ENCODE results near the gene GALNT2.

GALNT2 gene

DNA sequence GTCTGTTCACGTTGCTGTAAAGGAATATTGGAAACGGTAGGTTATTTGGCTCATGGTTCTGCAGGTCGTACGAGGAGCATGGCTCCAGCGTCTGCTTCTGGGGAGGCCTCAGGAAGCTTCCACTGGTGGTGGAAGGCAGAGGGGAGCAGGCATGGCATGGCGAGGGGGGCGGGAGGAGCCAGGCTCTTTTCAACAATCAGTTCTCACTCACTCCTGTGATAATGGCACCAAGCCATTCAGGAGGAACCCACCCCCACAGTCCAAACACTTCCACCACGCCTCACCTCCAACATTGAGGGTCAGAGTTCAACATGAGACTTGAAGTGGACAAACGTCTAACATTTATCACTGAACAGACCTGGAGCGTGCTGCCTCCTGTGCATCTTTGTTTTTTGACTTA, 217.9 kb downstream of the GALNT2 start:
- DNase-seq (ENCODE audit: low read depth), result no peak
- H3K4me3 ChIP-seq (ENCODE audit: control insufficient read depth, low read depth, low read length), result no peak overlapping the region
- no peak for TF ChIP-seq CTCF (IDR thresholded peaks at IDR 0.05; ENCODE audit: control insufficient read depth, insufficient read depth, low read depth, low read length, missing control alignments)

DNA sequence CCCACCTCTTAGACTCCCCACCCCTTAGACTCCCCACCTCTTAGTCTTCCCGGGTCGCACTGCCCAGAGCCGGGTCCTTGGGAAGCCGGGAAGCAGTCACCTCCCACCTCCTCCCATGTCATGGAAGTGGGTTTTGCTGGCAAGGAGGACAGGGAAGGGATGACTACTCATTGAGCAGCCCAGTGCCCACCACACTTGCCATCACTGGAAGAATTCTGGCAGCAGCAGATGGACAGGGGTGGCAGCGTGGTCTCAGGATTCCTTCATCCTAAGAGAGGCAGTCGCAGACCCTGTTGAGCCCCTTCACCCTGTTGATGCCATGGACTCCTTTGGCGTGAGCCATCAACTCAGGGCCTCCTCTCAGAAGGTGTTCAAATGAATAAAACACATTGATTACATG, 218.3 kb downstream of the GALNT2 start:
- no peak overlapping the region for H3K4me3 ChIP-seq (ENCODE audit: control insufficient read depth, low read depth, low read length)
- no peak for DNase-seq (ENCODE audit: low read depth)
- no peak for TF ChIP-seq CTCF (IDR thresholded peaks at IDR 0.05; ENCODE audit: control insufficient read depth, insufficient read depth, low read depth, low read length, missing control alignments)

DNA sequence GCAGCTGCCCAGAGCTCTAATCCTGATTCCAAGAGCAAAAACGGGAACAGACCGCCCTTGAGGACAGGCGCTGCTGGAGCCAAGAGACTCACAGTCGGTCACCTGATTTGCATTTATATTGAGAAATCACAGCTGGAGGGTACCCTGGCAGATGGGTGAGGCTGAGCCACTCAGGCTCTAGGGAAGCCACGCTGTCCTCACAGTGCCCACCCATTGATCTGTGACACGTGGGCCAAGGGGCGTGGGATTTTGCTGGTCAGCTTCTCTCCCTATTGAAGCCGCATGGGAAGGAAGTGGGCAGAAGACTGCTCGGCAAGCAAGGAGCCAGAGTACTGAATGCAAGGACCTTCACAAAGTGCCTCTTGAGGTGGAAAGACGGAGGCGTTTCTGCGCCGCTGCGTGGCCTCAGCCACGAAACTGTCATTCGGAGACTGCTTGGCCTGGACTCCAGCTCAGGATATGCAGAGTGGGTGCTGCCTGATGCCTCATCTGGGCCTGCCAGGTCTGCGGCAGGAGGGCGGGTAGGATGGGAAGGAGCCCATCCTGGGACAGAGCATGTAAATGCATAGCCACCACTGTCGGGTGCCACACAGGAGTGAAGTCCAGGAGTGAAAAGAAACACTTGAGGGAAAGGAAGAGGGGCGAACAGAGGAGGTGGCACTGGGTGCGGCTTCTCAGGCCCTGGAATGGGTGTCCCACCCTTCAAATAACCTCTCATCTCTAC, 219.3 kb downstream of the GALNT2 start:
- DNase-seq (ENCODE audit: low read depth), result no peak
- TF ChIP-seq CTCF (IDR thresholded peaks at IDR 0.05; ENCODE audit: control insufficient read depth, insufficient read depth, low read depth, low read length, missing control alignments), result no peak
- H3K4me3 ChIP-seq (ENCODE audit: control insufficient read depth, low read depth, low read length), result no peak overlapping the region

GRCh38 chr1:230286890-230287269, 219.8 kb downstream of the GALNT2 start:
- no peak for TF ChIP-seq CTCF (IDR thresholded peaks at IDR 0.05; ENCODE audit: control insufficient read depth, insufficient read depth, low read depth, low read length, missing control alignments)
- no peak overlapping the region for H3K4me3 ChIP-seq (ENCODE audit: control insufficient read depth, low read depth, low read length)
- no peak for DNase-seq (ENCODE audit: low read depth)

DNA sequence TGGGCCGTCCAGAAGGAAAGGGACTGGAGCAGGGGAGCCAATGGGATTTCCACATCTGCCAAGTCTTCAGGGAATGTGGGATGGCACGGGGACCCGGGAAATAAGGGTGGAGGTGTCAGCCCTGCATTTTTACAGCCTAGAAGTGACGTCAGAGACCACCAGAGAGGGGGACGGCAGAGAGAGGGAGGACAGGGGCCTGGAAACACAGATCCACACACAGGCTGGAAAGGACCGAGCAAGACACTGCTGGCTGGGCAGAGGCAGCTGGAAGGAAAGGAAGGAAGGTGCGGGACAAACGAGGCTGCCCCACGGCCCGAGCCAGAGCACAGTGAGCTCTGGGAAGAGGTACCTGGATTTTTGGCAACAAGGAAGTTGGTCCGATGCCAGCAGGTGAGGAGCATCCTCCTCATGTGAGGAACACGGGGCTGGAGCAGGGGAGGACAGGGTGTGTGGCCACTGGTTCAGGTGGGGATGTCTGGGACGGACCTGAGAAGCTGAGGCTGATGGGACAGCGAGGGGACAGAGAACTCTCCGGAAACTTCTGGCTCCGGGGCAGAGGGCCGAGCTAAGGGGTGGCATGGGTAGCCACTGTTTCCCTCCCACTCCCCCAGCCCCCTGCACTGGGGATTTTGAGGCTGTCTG, 220.8 kb downstream of the GALNT2 start:
- no peak for DNase-seq (ENCODE audit: low read depth)
- no peak for TF ChIP-seq CTCF (IDR thresholded peaks at IDR 0.05; ENCODE audit: control insufficient read depth, insufficient read depth, low read depth, low read length, missing control alignments)
- H3K4me3 ChIP-seq (ENCODE audit: control insufficient read depth, low read depth, low read length), result no peak overlapping the region

DNA sequence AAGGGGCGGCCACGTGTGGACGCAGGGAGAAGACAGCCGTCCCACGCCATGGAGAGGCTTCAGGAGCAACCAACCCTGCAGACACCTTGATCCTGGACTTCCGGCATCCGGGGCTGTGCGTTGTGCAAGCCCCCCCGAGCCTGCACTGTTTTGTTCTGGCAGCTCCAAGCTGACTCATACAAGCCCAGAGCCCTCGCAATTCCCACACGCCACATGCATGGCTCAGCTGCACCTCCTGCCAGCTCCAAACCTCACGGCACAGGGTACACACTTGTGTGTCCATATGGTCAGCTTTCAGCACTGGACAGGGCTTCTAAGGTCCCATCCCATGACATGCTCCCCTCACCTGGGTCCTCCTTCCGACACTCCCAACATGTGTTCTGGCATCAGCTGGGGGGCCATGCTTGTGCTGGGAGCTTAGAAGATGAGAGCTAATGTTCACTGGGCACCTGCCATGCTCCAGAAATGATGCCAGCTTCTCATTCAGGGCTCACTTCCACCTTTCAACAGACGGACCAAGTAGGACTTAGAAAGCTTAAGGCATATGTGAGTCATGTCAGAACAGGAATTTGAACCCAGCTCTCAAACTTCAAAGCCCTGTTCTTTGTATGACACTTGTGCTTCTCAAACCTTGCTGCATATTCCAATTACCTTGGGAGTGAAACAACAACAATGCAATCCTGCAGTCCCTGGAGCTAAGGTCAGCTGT, 221.8 kb downstream of the GALNT2 start:
- no peak overlapping the region for H3K4me3 ChIP-seq (ENCODE audit: control insufficient read depth, low read depth, low read length)
- DNase-seq (ENCODE audit: low read depth), result no peak
- TF ChIP-seq CTCF (IDR thresholded peaks at IDR 0.05; ENCODE audit: control insufficient read depth, insufficient read depth, low read depth, low read length, missing control alignments), result no peak
